Epithelial cell of esophagus (primary cell): ENCODE measurements around the gene SYNGR1.
A peak's percentile ranks its signal among the peaks of the same experiment; 100 is the strongest.
"Not testable (repeated sequence)": the region's sequence is repeated elsewhere in the genome, so short reads cannot be mapped to it uniquely, and the experiment has no call there.

Experiments used
- DNase-seq: peaks from one replicate; pipeline ENCODE4 v3.0.0; 2010; ENCODE audit warnings: low read depth
- H3K4me3 ChIP-seq: 2 replicates; pipeline ENCODE4 v1.5.1; 2011; ENCODE audit warnings: mild to moderate bottlenecking, low read length, control low read depth
- CTCF ChIP-seq: IDR thresholded peaks from 2 replicates; pipeline ENCODE4 v1.5.1; 2011; ENCODE audit warnings: low read depth, mild to moderate bottlenecking, low read length, control low read depth, inconsistent platforms; ENCODE audit not compliant: insufficient read depth; ENCODE audit errors: missing control alignments

Gene SYNGR1

DNA sequence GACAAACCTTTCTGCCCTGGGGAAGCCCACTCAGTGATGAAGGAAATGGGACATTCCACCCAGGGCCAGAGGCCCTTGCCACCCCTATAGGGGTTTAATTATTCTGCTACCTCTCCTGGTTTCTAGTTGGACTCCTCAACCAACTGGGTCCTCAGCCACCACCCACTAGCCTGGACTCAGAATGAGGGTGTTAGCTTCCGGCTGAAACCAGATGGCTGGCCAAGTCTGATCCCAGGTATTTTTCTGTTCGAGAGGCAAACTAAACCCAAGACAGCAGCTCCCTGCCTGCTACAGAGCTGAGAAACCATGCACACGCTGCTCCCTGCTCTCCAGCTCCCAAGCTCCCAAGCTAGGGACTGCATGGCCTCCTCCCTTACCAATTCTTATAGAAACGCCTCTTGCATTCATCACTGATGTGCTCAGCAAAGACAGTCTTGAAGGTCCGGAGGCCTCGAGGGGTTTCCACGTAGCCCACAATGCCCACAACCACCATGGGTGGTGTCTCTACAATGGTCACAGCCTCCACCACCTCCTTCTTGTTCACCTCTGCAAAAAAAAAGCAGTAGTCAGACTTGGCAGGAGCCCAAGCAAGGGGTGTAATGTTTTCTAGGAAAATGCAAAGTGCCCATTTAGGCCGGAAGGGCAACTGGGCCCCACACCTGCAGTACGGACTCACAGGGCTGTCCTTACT lies 32.6 kb upstream of the SYNGR1 start:
- H3K4me3 ChIP-seq = peak overlapping the region; percentile 99
- no peak for TF ChIP-seq CTCF
- DNase-seq = no peak

DNA sequence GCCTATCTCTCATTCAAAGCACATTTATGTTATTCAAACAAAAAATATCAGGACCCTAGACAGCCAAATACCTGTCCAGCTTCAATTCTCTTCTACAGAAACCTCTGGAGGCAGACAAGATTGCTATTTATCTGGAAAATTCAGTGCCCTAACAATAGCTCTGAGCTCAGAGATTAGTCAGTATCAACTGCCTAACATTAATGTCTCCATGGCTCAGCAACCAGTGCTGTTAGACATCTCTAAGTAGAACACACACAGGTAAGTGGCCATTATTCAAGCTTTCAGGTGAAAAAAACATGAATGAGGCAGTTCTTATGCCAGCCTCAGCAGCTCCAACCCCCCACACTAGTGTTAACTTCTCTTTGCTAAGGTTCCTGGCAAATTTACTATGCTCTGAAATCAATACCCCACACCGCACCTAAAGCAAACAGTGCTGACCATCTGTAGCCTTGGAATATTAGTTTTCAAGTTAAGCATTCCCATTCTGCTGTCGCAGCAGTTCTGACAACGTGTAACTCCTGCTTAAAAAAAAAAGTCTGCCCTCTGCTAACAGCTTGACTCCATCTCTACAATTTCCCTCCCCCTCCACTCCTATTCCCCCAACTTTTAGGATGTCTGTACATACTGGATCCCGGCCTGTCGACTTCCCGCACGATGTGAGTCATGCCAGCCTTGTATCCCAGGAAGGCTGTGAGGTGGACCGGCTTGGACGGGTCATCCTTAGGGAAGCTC lies 31.9 kb upstream of the SYNGR1 start:
- peak overlapping the region; percentile 99 for H3K4me3 ChIP-seq
- no peak for TF ChIP-seq CTCF
- peak; percentile 49 for DNase-seq

- H3K4me3 ChIP-seq = peak overlapping the region; percentile 99
- no peak for DNase-seq
- TF ChIP-seq CTCF = no peak
These were observed 31.1 kb upstream of the SYNGR1 start for GRCh38 chr22:39318507-39319283.

- DNase-seq = peak; percentile 97
- peak within 1 kb of the TSS; percentile 99 for H3K4me3 ChIP-seq
- TF ChIP-seq CTCF = no peak
These were observed 30.3 kb upstream of the SYNGR1 start, which contains the start of gene RPL3 for GRCh38 chr22:39319284-39320022. TSS of gene RPL3 (minus strand) at chr22:39319623. CDS start at chr22:39319597, 26 bp downstream.

- DNase-seq = not testable (repeated sequence)
- H3K4me3 ChIP-seq = peak overlapping the region; percentile 99
These were observed 29.2 kb upstream of the SYNGR1 start for GRCh38 chr22:39320616-39321029.

- no peak overlapping the region for H3K4me3 ChIP-seq
- TF ChIP-seq CTCF = no peak
- peak; percentile 30 for DNase-seq
These were observed 24.3 kb upstream of the SYNGR1 start for GRCh38 chr22:39325392-39325932.
